H7 (cell line): ENCODE results near the gene FOXE1. TPM values are rescaled to one million over a fixed set of nuclear protein-coding genes. Genes with fewer than 3 reads are reported as not detected.

Experiments used
- DNase-seq: peaks from one replicate; pipeline ENCODE4 v3.0.0; 2012
- H3K27me3 ChIP-seq: 2 replicates; pipeline ENCODE4 v1.6.0; 2011; ENCODE audit warnings: mild to moderate bottlenecking, low read length; ENCODE audit not compliant: control insufficient read depth, insufficient read depth
- H3K36me3 ChIP-seq: replicated peaks from 2 replicates; pipeline ENCODE4 v1.5.1; 2011; ENCODE audit warnings: low read length; ENCODE audit not compliant: control insufficient read depth, insufficient read depth
- H3K4me3 ChIP-seq: 2 replicates; pipeline ENCODE4 v1.5.1; 2011; ENCODE audit warnings: low read depth, mild to moderate bottlenecking, control low read depth, low read length, moderate library complexity; ENCODE audit not compliant: insufficient read depth
- total RNA-seq: library from RNA; depleted of rRNA; stranded (reverse); fragments of >200 nt; shearing (Covaris generic); gene quantifications from 2 replicates; pipeline ENCODE4 v1.2.3, GENCODE V29; 2014

The FOXE1 gene
- total RNA-seq, 1 experiment from 2014 or later = 0.14 TPM

- DNase-seq = no peak
- no peak overlapping the region for H3K4me3 ChIP-seq
- no peaks in the 10 kb centered on the region; the same call in 1 of the 2 replicates for H3K27me3 ChIP-seq
- no peaks in the 10 kb centered on the region for H3K36me3 ChIP-seq
Observed at GRCh38 chr9:97831843-97832636, 21.0 kb upstream of the FOXE1 start.

GRCh38 chr9:97840521-97840920, 12.5 kb upstream of the FOXE1 start:
- peaks cover 3% of the 10 kb centered on the region; the same call in 1 of the 2 replicates for H3K27me3 ChIP-seq
- no peak for DNase-seq

GRCh38 chr9:97842960-97843359, 10.1 kb upstream of the FOXE1 start:
- Histone ChIP-seq H3K27me3 (peaks cover 26% of the 10 kb centered on the region), H3K36me3 (no peaks in the 10 kb centered on the region), H3K4me3 (no peak overlapping the region)
- no peak for DNase-seq

More at GRCh38 chr9:97840521-97840920, 12.5 kb upstream of the FOXE1 start:
- Histone ChIP-seq H3K36me3 (no peaks in the 10 kb centered on the region), H3K4me3 (no peak overlapping the region)

- no peak for DNase-seq
- Histone ChIP-seq H3K27me3 (peaks cover 48% of the 10 kb centered on the region), H3K4me3 (no peak overlapping the region), H3K36me3 (no peaks in the 10 kb centered on the region)
Observed at GRCh38 chr9:97845130-97845529, 7.9 kb upstream of the FOXE1 start.

GRCh38 chr9:97845763-97846162, 7.3 kb upstream of the FOXE1 start:
- Histone ChIP-seq H3K27me3 (peaks cover 54% of the 10 kb centered on the region), H3K36me3 (no peaks in the 10 kb centered on the region), H3K4me3 (no peak overlapping the region)
- DNase-seq = no peak

- DNase-seq = peak; percentile 10
- Histone ChIP-seq H3K27me3 (peaks cover 60% of the 10 kb centered on the region), H3K36me3 (no peaks in the 10 kb centered on the region), H3K4me3 (no peak overlapping the region)
Observed at GRCh38 chr9:97846347-97846746, 6.7 kb upstream of the FOXE1 start.

GRCh38 chr9:97847474-97848214, 5.4 kb upstream of the FOXE1 start:
- DNase-seq = peak; percentile 63
- peaks cover 73% of the 10 kb centered on the region for H3K27me3 ChIP-seq
- no peaks in the 10 kb centered on the region for H3K36me3 ChIP-seq
- H3K4me3 ChIP-seq = no peak overlapping the region; the same call in 1 of the 2 replicates

GRCh38 chr9:97848215-97848479, 4.9 kb upstream of the FOXE1 start:
- H3K4me3 ChIP-seq = no peak overlapping the region; the same call in 1 of the 2 replicates
- peak; percentile 82 for DNase-seq
- H3K27me3 ChIP-seq = peaks cover 78% of the 10 kb centered on the region

GRCh38 chr9:97848480-97849237, 4.4 kb upstream of the FOXE1 start:
- H3K4me3 ChIP-seq = peak overlapping the region; percentile 12
- peak; percentile 62 for DNase-seq
- H3K27me3 ChIP-seq = peaks cover 83% of the 10 kb centered on the region
- H3K36me3 ChIP-seq = no peaks in the 10 kb centered on the region

More at GRCh38 chr9:97848215-97848479, 4.9 kb upstream of the FOXE1 start:
- H3K36me3 ChIP-seq = no peaks in the 10 kb centered on the region

- H3K4me3 ChIP-seq = no peak overlapping the region
- H3K27me3 ChIP-seq = peaks cover 96% of the 10 kb centered on the region
- DNase-seq = peak; percentile 16
- H3K36me3 ChIP-seq = no peaks in the 10 kb centered on the region
Observed at GRCh38 chr9:97849980-97850379, 3.0 kb upstream of the FOXE1 start.

- no peak overlapping the region for H3K4me3 ChIP-seq
- no peak for DNase-seq
- H3K27me3 ChIP-seq = peaks cover 100% of the 10 kb centered on the region
- H3K36me3 ChIP-seq = no peaks in the 10 kb centered on the region
Observed at GRCh38 chr9:97850746-97851445, 2.1 kb upstream of the FOXE1 start.

GRCh38 chr9:97851446-97851883, 1.6 kb upstream of the FOXE1 start:
- DNase-seq = peak; percentile 63
- Histone ChIP-seq H3K4me3 (peak overlapping the region; percentile 8; the same call in 1 of the 2 replicates), H3K27me3 (peaks cover 100% of the 10 kb centered on the region), H3K36me3 (no peaks in the 10 kb centered on the region)

GRCh38 chr9:97852001-97852398, 1.0 kb upstream of the FOXE1 start:
- H3K27me3 ChIP-seq = peaks cover 100% of the 10 kb centered on the region
- H3K4me3 ChIP-seq = peak overlapping the region; percentile 37
- no peaks in the 10 kb centered on the region for H3K36me3 ChIP-seq
- peak; percentile 76 for DNase-seq
